Stimulated activated CD4-positive, alpha-beta T cell treated with anti-CD3 and anti-CD28 coated beads, Interleukin-12 subunit alpha, Interleukin-12 subunit beta, amount 100 ng/mL, for 48 hours (primary cell): ENCODE measurements around the gene KRT7.
"Not testable (repeated sequence)": the region's sequence is repeated elsewhere in the genome, so short reads cannot be mapped to it uniquely, and the experiment has no call there.

Experiments used
- DNase-seq, 3 donors: peaks; one replicate each; pipeline ENCODE4 v3.0.0-alpha.2; 2020; ENCODE audit warnings: low read depth in 2 of 3, low spot score in 1 of 3

Gene KRT7

GRCh38 chr12:52277486-52278245 lies 44.6 kb downstream of the KRT7 start:
- no peak for DNase-seq

GRCh38 chr12:52278575-52279421 lies 45.8 kb downstream of the KRT7 start:
- DNase-seq = peak; percentile 49 to 72 (median 61)

- no peak for DNase-seq
These were observed 46.6 kb downstream of the KRT7 start for GRCh38 chr12:52279422-52280318.

- DNase-seq = no peak
These were observed 47.3 kb downstream of the KRT7 start for GRCh38 chr12:52280319-52280795.

GRCh38 chr12:52280796-52281560 lies 47.9 kb downstream of the KRT7 start:
- DNase-seq = no peak

GRCh38 chr12:52284562-52285171 lies 51.6 kb downstream of the KRT7 start:
- DNase-seq = no peak

GRCh38 chr12:52285172-52285745 lies 52.2 kb downstream of the KRT7 start:
- no peak for DNase-seq

- no peak for DNase-seq
These were observed 52.9 kb downstream of the KRT7 start for GRCh38 chr12:52285851-52286530.

- not testable (repeated sequence) for DNase-seq
These were observed 54.1 kb downstream of the KRT7 start for GRCh38 chr12:52286857-52287785.

- DNase-seq = not testable (repeated sequence)
These were observed 55.1 kb downstream of the KRT7 start for GRCh38 chr12:52287816-52288805.

GRCh38 chr12:52290483-52291134 lies 57.6 kb downstream of the KRT7 start:
- not testable (repeated sequence) for DNase-seq

- no peak for DNase-seq
These were observed 58.4 kb downstream of the KRT7 start, which contains the start of gene KRT81 for GRCh38 chr12:52291267-52291935. KRT81 (minus strand) TSS chr12:52291534; CDS start chr12:52291465, 69 bp downstream.

GRCh38 chr12:52293926-52294325 lies 60.9 kb downstream of the KRT7 start:
- no peak for DNase-seq

GRCh38 chr12:52294803-52295202 lies 61.8 kb downstream of the KRT7 start:
- DNase-seq = no peak

- no peak for DNase-seq
These were observed 62.6 kb downstream of the KRT7 start for GRCh38 chr12:52295663-52296062.
